ENCODE data around the gene UVRAG. TPM values are rescaled to one million over a fixed set of nuclear protein-coding genes. Genes with fewer than 3 reads are reported as not detected.

UVRAG gene
- total RNA-seq, 1 donor: 28.2 TPM

DNA sequence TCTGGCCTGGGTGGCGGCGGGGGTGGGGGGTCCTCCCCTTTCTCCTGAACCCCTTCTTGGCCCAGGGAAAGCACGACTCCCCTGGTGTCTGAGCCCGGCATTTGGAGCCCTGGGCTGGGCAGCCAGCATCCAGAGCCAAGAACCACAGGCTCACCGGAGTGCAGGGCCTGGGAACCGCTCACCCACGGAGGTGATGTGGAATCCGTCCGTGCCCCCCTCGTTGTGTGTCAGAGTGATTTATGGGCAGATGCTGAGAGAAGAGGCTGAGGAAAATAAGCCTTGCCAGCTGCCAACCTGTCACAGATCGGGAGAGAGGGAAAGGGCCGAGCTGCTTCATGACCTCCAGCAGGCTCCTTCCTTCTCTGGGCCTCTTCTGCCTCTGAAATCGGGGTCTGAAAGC is 357.6 kb downstream of the UVRAG start:
- Histone ChIP-seq H3K27me3 (ENCODE audit: insufficient read depth, low read length) (peaks cover 15% of the 10 kb centered on the region), H3K79me2 (ENCODE audit: insufficient read depth, low read length) (no peaks in the 10 kb centered on the region), H3K27ac (ENCODE audit: low read depth, low read length) (no peak overlapping the region), H3K4me1 (ENCODE audit: insufficient read depth, low read length) (no peaks in the 10 kb centered on the region), H3K4me3 (ENCODE audit: insufficient read depth, low read length) (no peak overlapping the region), H4K20me1 (ENCODE audit: insufficient read depth, low read length) (no peaks in the 10 kb centered on the region), H3K9me3 (ENCODE audit: low read depth, low read length) (no peaks in the 10 kb centered on the region), H2AFZ (ENCODE audit: low read length) (no peak overlapping the region), H3K36me3 (ENCODE audit: insufficient read depth, low read length) (no peaks in the 10 kb centered on the region), H3K4me2 (ENCODE audit: insufficient read depth, low read length) (no peak overlapping the region)
- DNase-seq (ENCODE audit: insufficient read length, low spot score, missing footprints): no peak
- no peak for TF ChIP-seq CTCF (IDR thresholded peaks at IDR 0.05; ENCODE audit: extremely low read depth, low read depth, low read length)

- TF ChIP-seq CTCF (IDR thresholded peaks at IDR 0.05; ENCODE audit: extremely low read depth, low read depth, low read length): no peak
- Histone ChIP-seq H4K20me1 (ENCODE audit: insufficient read depth, low read length) (no peaks in the 10 kb centered on the region), H3K27me3 (ENCODE audit: insufficient read depth, low read length) (peaks cover 14% of the 10 kb centered on the region), H3K4me3 (ENCODE audit: insufficient read depth, low read length) (no peak overlapping the region), H3K36me3 (ENCODE audit: insufficient read depth, low read length) (no peaks in the 10 kb centered on the region), H3K79me2 (ENCODE audit: insufficient read depth, low read length) (no peaks in the 10 kb centered on the region), H2AFZ (ENCODE audit: low read length) (no peak overlapping the region), H3K9me3 (ENCODE audit: low read depth, low read length) (no peaks in the 10 kb centered on the region), H3K4me2 (ENCODE audit: insufficient read depth, low read length) (no peak overlapping the region), H3K4me1 (ENCODE audit: insufficient read depth, low read length) (no peaks in the 10 kb centered on the region), H3K27ac (ENCODE audit: low read depth, low read length) (no peak overlapping the region)
- DNase-seq (ENCODE audit: insufficient read length, low spot score, missing footprints): no peak
Measured at GRCh38 chr11:76173663-76174062, 358.7 kb downstream of the UVRAG start.

GRCh38 chr11:76174330-76174729 is 359.3 kb downstream of the UVRAG start:
- H4K20me1 ChIP-seq (ENCODE audit: insufficient read depth, low read length): no peaks in the 10 kb centered on the region
- H3K79me2 ChIP-seq (ENCODE audit: insufficient read depth, low read length): no peaks in the 10 kb centered on the region
- no peaks in the 10 kb centered on the region for H3K9me3 ChIP-seq (ENCODE audit: low read depth, low read length)
- no peak overlapping the region for H3K4me2 ChIP-seq (ENCODE audit: insufficient read depth, low read length)
- peaks cover 9% of the 10 kb centered on the region for H3K27me3 ChIP-seq (ENCODE audit: insufficient read depth, low read length)
- no peaks in the 10 kb centered on the region for H3K4me1 ChIP-seq (ENCODE audit: insufficient read depth, low read length)
- DNase-seq (ENCODE audit: insufficient read length, low spot score, missing footprints): no peak
- no peak for TF ChIP-seq CTCF (IDR thresholded peaks at IDR 0.05; ENCODE audit: extremely low read depth, low read depth, low read length)
- H2AFZ ChIP-seq (ENCODE audit: low read length): no peak overlapping the region
- H3K36me3 ChIP-seq (ENCODE audit: insufficient read depth, low read length): no peaks in the 10 kb centered on the region
- no peak overlapping the region for H3K4me3 ChIP-seq (ENCODE audit: insufficient read depth, low read length)
- H3K27ac ChIP-seq (ENCODE audit: low read depth, low read length): no peak overlapping the region

DNA sequence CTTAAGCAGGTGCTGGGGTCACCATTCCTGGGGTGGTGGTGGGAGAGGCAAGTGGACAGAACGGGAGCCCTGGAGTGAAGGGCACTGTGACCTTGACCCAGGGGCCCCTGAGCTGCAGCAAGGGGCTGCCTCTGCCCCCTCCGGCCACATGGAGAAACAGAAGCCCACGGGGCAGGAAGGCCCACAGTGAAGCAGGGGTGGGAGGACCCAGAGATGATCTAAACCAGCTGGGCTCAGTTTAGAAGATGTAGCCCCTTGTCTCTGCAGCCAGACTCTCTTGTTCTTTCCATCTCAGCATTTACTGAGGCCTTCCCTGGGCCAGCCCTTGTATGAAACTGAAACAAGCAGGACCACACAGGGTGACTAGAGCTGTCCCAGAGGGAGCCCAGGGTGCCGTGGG is 360.8 kb downstream of the UVRAG start:
- Histone ChIP-seq H3K27me3 (ENCODE audit: insufficient read depth, low read length) (peaks cover 7% of the 10 kb centered on the region), H3K79me2 (ENCODE audit: insufficient read depth, low read length) (no peaks in the 10 kb centered on the region), H3K4me3 (ENCODE audit: insufficient read depth, low read length) (no peak overlapping the region), H2AFZ (ENCODE audit: low read length) (no peak overlapping the region), H3K4me2 (ENCODE audit: insufficient read depth, low read length) (no peak overlapping the region), H3K27ac (ENCODE audit: low read depth, low read length) (no peak overlapping the region), H3K4me1 (ENCODE audit: insufficient read depth, low read length) (no peaks in the 10 kb centered on the region), H4K20me1 (ENCODE audit: insufficient read depth, low read length) (no peaks in the 10 kb centered on the region), H3K9me3 (ENCODE audit: low read depth, low read length) (no peaks in the 10 kb centered on the region), H3K36me3 (ENCODE audit: insufficient read depth, low read length) (no peaks in the 10 kb centered on the region)
- TF ChIP-seq CTCF (IDR thresholded peaks at IDR 0.05; ENCODE audit: extremely low read depth, low read depth, low read length): no peak
- no peak for DNase-seq (ENCODE audit: insufficient read length, low spot score, missing footprints)

Measured in osteoblast (primary cell).